PC-3 (cell line): Measurements from ENCODE around the gene ONECUT3. TPM values are rescaled to one million over a fixed set of nuclear protein-coding genes. Genes with fewer than 3 reads are reported as not detected.

ENCODE experiments used
- ATAC-seq: fragments of 200-7000 bp; cut with Tn5 transposase; 2 replicates; pipeline ENCODE4 v1.9.1; 2020; ENCODE audit warnings: mild to moderate bottlenecking, moderate library complexity
- BruUV-seq: library from RNA; stranded (reverse); fragments of 400-500 nt; replicated peaks from 2 replicates; lab custom pipeline; 2021; lab: Mats Ljungman, UMichigan
- CTCF ChIA-PET: fragments of 300-600 bp; sonication (Branson Sonifier 250); formaldehyde crosslinking; loops from one replicate; lab custom pipeline; 2022; ENCODE audit warnings: antibody characterized with exemption; lab: Charles Lee
- POLR2A ChIA-PET: fragments of 300-600 bp; sonication (Branson Sonifier 250); formaldehyde crosslinking; loops from one replicate; lab custom pipeline; 2022; ENCODE audit warnings: antibody characterized with exemption; ENCODE audit not compliant: unreplicated experiment; lab: Charles Lee
- DNase-seq: peaks from one replicate; pipeline ENCODE4 v3.0.0-alpha.2; 2015
- H2AFZ ChIP-seq: fragments of 300-600 bp; sonication (generic); 2 replicates; pipeline ENCODE4 v1.6.0; 2016; ENCODE audit warnings: antibody characterized with exemption, low read length
- H3F3A ChIP-seq: fragments of 300-600 bp; sonication (generic); one replicate; pipeline ENCODE4 v1.6.0; 2017; ENCODE audit warnings: antibody characterized with exemption, low read length, control low read depth, mild to moderate bottlenecking; ENCODE audit not compliant: unreplicated experiment
- H3K27ac ChIP-seq: fragments of 300-600 bp; sonication (generic); 2 replicates; pipeline ENCODE4 v1.5.1; 2016; ENCODE audit warnings: mild to moderate bottlenecking, low read length
- H3K27me3 ChIP-seq: fragments of 300-600 bp; sonication (generic); 2 replicates; pipeline ENCODE4 v1.6.1; 2016; ENCODE audit warnings: low read length, mixed read lengths
- H3K36me3 ChIP-seq: fragments of 300-600 bp; sonication (generic); 2 replicates; pipeline ENCODE4 v1.6.1; 2016; ENCODE audit warnings: low read depth, mixed run types, low read length, mixed read lengths
- H3K4me1 ChIP-seq: fragments of 300-600 bp; sonication (generic); 2 replicates; pipeline ENCODE4 v1.5.1; 2016; ENCODE audit warnings: low read length; ENCODE audit not compliant: insufficient read depth
- H3K4me2 ChIP-seq: fragments of 300-600 bp; sonication (generic); 2 replicates; pipeline ENCODE4 v1.6.0; 2016; ENCODE audit warnings: low read length
- H3K4me3 ChIP-seq: fragments of 300-600 bp; sonication (generic); 2 replicates; pipeline ENCODE4 v1.5.1; 2016; ENCODE audit warnings: mild to moderate bottlenecking, low read length, mixed read lengths
- H3K79me2 ChIP-seq: fragments of 300-600 bp; sonication (generic); 2 replicates; pipeline ENCODE4 v1.6.1; 2017; ENCODE audit warnings: low read length, mixed read lengths
- H3K9ac ChIP-seq: fragments of 300-600 bp; sonication (generic); 2 replicates; pipeline ENCODE4 v1.6.0; 2016; ENCODE audit warnings: mild to moderate bottlenecking, low read length
- H3K9me2 ChIP-seq: fragments of 300-600 bp; sonication (generic); replicated peaks from 2 replicates; pipeline ENCODE4 v1.6.1; 2016; ENCODE audit warnings: mixed run types, low read length, mixed read lengths
- H3K9me3 ChIP-seq: fragments of 300-600 bp; sonication (generic); 2 replicates; pipeline ENCODE4 v1.6.1; 2016; ENCODE audit warnings: low read length, mixed read lengths
- H4K20me1 ChIP-seq: fragments of 300-600 bp; sonication (generic); 2 replicates; pipeline ENCODE4 v1.6.1; 2016; ENCODE audit warnings: low read length, mixed read lengths
- CTCF ChIP-seq: fragments of 300-600 bp; sonication (generic); conservative IDR thresholded peaks from 2 replicates; pipeline ENCODE4 v1.5.1; 2017; ENCODE audit warnings: antibody characterized with exemption, low read depth, mild to moderate bottlenecking, low read length
- EZH2 ChIP-seq: fragments of 300-600 bp; sonication (generic); IDR thresholded peaks from one replicate; pipeline ENCODE4 v1.6.1; 2017; ENCODE audit warnings: antibody characterized with exemption, mild to moderate bottlenecking, low read length; ENCODE audit not compliant: unreplicated experiment
- EZH2phosphoT487 ChIP-seq: fragments of 300-600 bp; sonication (generic); IDR thresholded peaks from 2 replicates; pipeline ENCODE4 v1.6.1; 2018; ENCODE audit warnings: mild to moderate bottlenecking, antibody characterized with exemption, low read length, borderline replicate concordance
- intact Hi-C: fragments of 100-400 bp; cut with micrococcal nuclease; formaldehyde crosslinking; loops from 2 replicates; pipeline ENCODE4 v1.9.0; 2023
- total RNA-seq: library from RNA; depleted of rRNA; stranded (reverse); fragments of >200 nt; gene quantifications from 2 replicates; pipeline ENCODE4 v1.2.3, GENCODE V29; 2014

The ONECUT3 gene
- total RNA-seq, 1 experiment from 2014 or later = 1.4 TPM

- H3K4me2 ChIP-seq = no peak overlapping the region
- H3K36me3 ChIP-seq = no peaks in the 10 kb centered on the region
- ChIA-PET POLR2A (no interaction called here), CTCF (no interaction called here)
- H3K27me3 ChIP-seq = no peaks in the 10 kb centered on the region
- H3K4me3 ChIP-seq = no peak overlapping the region
- H3F3A ChIP-seq = no peaks in the 10 kb centered on the region
- no peak overlapping the region for H2AFZ ChIP-seq
- no peak for DNase-seq
- intact Hi-C loops = no loop called here
- H3K9me3 ChIP-seq = no peaks in the 10 kb centered on the region
- H3K4me1 ChIP-seq = no peaks in the 10 kb centered on the region
- no peak overlapping the region for H3K9ac ChIP-seq
- no peak overlapping the region for H3K27ac ChIP-seq
- no TSS peak for BruUV-seq
- H3K9me2 ChIP-seq = no peaks in the 10 kb centered on the region
- no peaks in the 10 kb centered on the region for H3K79me2 ChIP-seq
- H4K20me1 ChIP-seq = no peaks in the 10 kb centered on the region
- ATAC-seq = no peak
- TF ChIP-seq EZH2 (no peak), EZH2phosphoT487 (no peak), CTCF (no peak)
Measured at GRCh38 chr19:1717970-1718264, 35.4 kb upstream of the ONECUT3 start.

- Histone ChIP-seq H3K9ac (no peak overlapping the region), H4K20me1 (no peaks in the 10 kb centered on the region), H3K4me1 (no peaks in the 10 kb centered on the region), H3K4me2 (no peak overlapping the region), H3K27me3 (no peaks in the 10 kb centered on the region), H3K4me3 (no peak overlapping the region), H3K9me3 (no peaks in the 10 kb centered on the region), H3K9me2 (no peaks in the 10 kb centered on the region), H3K36me3 (no peaks in the 10 kb centered on the region), H3K79me2 (no peaks in the 10 kb centered on the region), H3F3A (no peaks in the 10 kb centered on the region), H3K27ac (no peak overlapping the region), H2AFZ (no peak overlapping the region)
- no peak for ATAC-seq
- BruUV-seq = no TSS peak
- no peak for DNase-seq
- no peak for TF ChIP-seq CTCF
- TF ChIP-seq EZH2phosphoT487 = no peak
- no peak for TF ChIP-seq EZH2
- ChIA-PET CTCF (no interaction called here), POLR2A (no interaction called here)
- intact Hi-C loops = no loop called here
Measured at GRCh38 chr19:1718420-1719291, 34.6 kb upstream of the ONECUT3 start.

GRCh38 chr19:1719519-1719918 is 33.8 kb upstream of the ONECUT3 start:
- Histone ChIP-seq H3F3A (no peaks in the 10 kb centered on the region), H3K4me3 (no peak overlapping the region), H4K20me1 (no peaks in the 10 kb centered on the region), H3K36me3 (no peaks in the 10 kb centered on the region), H3K79me2 (no peaks in the 10 kb centered on the region), H3K27ac (no peak overlapping the region), H3K9me3 (no peaks in the 10 kb centered on the region), H3K9me2 (no peaks in the 10 kb centered on the region), H3K27me3 (no peaks in the 10 kb centered on the region), H3K9ac (no peak overlapping the region), H3K4me2 (no peak overlapping the region), H2AFZ (no peak overlapping the region), H3K4me1 (no peaks in the 10 kb centered on the region)
- POLR2A ChIA-PET = no interaction called here
- CTCF ChIA-PET = no interaction called here
- no peak for DNase-seq
- no TSS peak for BruUV-seq
- no peak for TF ChIP-seq EZH2
- no peak for TF ChIP-seq CTCF
- TF ChIP-seq EZH2phosphoT487 = no peak
- intact Hi-C loops = no loop called here
- no peak for ATAC-seq
